ENCODE data around the gene ABCD3. TPM values are rescaled to one million over a fixed set of nuclear protein-coding genes. Genes with fewer than 3 reads are reported as not detected.

The ABCD3 gene
- total and polyA plus RNA-seq, 11 donors: 16.2 to 94.2 (median 62.1) TPM

DNA sequence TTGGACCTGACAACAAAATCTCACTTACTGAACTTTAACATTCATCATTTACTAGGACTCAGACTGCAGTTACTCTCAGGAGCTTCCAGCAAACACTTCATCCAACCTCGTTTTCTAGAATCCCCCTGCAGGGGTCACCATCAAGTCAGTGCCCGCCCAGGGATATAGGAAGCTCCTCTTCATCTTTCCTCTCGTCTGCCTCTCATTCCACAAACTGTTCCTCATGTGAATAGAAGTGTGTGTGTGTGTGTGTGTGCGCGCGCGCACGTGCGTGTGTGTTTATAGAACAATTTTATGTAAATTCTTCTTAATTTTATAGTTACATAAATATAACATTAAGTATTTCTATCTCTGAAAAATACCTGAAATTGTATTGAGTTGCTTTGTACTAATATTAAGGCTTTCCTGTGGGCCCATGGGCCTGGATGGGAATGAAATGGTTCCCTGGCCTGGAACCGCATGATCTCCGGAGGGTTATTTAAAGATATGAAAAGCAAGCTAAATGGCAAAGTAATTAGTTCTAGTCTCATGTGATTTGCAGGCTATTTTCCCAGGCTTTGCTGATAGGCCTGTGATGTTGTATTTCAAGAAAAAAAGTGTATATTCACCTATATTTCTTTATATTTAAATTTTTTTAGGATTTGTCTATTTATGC lies 21.7 kb upstream of the ABCD3 start:
- Histone ChIP-seq H3K9me3 (no peaks in the 10 kb centered on the region), H3K36me3 (no peaks in the 10 kb centered on the region), H3K4me1 (peaks cover 0 to 3% (median 0%) of the 10 kb centered on the region in 12 donors), H3K27me3 (no peaks in the 10 kb centered on the region), H3K27ac (no peak overlapping the region), H3K4me3 (no peak overlapping the region)
- no peak for ATAC-seq
- intact Hi-C loops (cut with DNase I): loop anchor here in 1 of 10 donors (2.0 kb wide), 1 partner anchor 66 kb away; no protein-coding TSS in a partner anchor
- 73 to 80% (median 78%) methylated on average over 11 of the region's 11 CpGs for WGBS, 4 donors
- TF ChIP-seq POLR2A (IDR thresholded peaks at IDR 0.05): no peak
- TF ChIP-seq, protein P1, sequence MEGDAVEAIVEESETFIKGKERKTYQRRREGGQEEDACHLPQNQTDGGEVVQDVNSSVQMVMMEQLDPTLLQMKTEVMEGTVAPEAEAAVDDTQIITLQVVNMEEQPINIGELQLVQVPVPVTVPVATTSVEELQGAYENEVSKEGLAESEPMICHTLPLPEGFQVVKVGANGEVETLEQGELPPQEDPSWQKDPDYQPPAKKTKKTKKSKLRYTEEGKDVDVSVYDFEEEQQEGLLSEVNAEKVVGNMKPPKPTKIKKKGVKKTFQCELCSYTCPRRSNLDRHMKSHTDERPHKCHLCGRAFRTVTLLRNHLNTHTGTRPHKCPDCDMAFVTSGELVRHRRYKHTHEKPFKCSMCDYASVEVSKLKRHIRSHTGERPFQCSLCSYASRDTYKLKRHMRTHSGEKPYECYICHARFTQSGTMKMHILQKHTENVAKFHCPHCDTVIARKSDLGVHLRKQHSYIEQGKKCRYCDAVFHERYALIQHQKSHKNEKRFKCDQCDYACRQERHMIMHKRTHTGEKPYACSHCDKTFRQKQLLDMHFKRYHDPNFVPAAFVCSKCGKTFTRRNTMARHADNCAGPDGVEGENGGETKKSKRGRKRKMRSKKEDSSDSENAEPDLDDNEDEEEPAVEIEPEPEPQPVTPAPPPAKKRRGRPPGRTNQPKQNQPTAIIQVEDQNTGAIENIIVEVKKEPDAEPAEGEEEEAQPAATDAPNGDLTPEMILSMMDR (IDR thresholded peaks at IDR 0.05): peak in 6 of 12 donors; percentile 6 to 27 (median 11)
- no peak for DNase-seq

DNA sequence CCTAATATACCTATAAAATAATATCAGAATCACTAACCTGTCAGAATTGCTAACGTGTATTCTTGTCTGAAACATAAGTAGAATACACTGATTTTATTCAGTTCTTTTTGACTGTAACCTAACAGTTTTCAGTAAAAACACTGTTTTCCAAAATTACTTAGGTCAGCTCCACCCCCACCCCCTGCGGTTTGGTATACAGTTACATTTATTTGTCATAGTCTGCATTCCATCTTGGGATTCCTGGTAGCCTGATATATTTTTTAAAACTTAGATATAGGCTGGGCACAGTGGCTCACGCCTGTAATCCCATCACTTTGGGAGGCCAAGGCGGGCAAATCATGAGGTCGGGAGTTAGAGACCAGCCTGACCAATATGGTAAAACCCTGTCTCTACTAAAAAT lies 19.8 kb upstream of the ABCD3 start:
- DNase-seq (no peak), ATAC-seq (no peak)
- H3K27ac ChIP-seq: no peak overlapping the region
- TF ChIP-seq, protein P1 (IDR thresholded peaks at IDR 0.05): no peak
- TF ChIP-seq POLR2A (IDR thresholded peaks at IDR 0.05): no peak
- intact Hi-C loops (cut with DNase I): no loop called here
- no peaks in the 10 kb centered on the region for H3K27me3 ChIP-seq
- no peaks in the 10 kb centered on the region for H3K9me3 ChIP-seq
- H3K4me3 ChIP-seq: no peak overlapping the region
- WGBS, 4 donors: 93 to 95% (median 94%) methylated on average over 5 of the region's 5 CpGs
- H3K4me1 ChIP-seq: peaks cover 0 to 3% (median 0%) of the 10 kb centered on the region in 12 donors
- H3K36me3 ChIP-seq: no peaks in the 10 kb centered on the region

DNA sequence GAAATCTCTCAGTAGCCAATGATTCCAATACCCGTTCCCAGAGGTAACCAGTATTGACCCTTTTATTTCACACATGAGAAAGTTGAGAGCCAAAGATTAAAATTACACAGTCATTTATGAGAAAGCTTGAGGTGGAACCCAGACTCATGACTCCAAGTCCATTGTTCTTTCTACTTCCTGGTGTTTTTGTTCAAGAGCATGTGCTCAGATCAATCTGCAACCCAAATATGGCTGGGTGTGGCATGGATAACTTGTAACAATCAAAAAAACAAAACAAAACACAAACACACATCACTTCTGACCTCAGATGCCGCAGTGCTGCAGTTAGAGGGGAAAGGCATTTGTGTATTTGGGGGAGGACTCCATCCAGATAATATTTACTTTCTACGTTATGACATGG lies 18.7 kb upstream of the ABCD3 start:
- TF ChIP-seq, protein P1 (IDR thresholded peaks at IDR 0.05): no peak
- no peak for TF ChIP-seq POLR2A (IDR thresholded peaks at IDR 0.05)
- H3K27ac ChIP-seq: no peak overlapping the region
- ATAC-seq (no peak), DNase-seq (no peak)
- H3K27me3 ChIP-seq: no peaks in the 10 kb centered on the region
- H3K9me3 ChIP-seq: no peaks in the 10 kb centered on the region
- H3K4me3 ChIP-seq: no peak overlapping the region
- H3K36me3 ChIP-seq: no peaks in the 10 kb centered on the region
- H3K4me1 ChIP-seq: peaks cover 0 to 3% (median 0%) of the 10 kb centered on the region in 12 donors
- WGBS, 4 donors: 84 to 91% (median 88%) methylated on average over 3 of the region's 3 CpGs
- intact Hi-C loops (cut with DNase I): no loop called here

DNA sequence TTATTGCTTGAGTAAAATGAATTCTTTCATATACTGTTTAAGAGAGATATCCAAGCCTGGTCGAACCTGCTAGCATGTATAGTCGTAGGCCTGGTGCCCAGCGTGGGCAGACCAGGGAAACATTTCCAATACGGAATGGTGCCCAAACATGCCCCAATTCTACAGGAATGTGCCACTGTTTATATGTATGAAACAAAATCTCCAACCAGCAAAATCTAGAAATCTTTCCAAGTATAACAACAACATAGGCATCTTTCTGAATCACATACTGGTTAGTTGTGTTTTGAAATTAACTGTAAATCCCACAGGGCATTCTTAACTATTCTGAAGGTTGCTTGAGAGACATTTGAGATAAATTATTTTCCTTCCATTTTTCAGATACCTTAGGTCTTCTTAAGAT lies 17.0 kb upstream of the ABCD3 start:
- 93 to 97% (median 96%) methylated on average over 4 of the region's 4 CpGs for WGBS, 4 donors
- TF ChIP-seq POLR2A (IDR thresholded peaks at IDR 0.05): no peak
- Histone ChIP-seq H3K4me3 (no peak overlapping the region), H3K27me3 (no peaks in the 10 kb centered on the region), H3K4me1 (peaks cover 0 to 2% (median 0%) of the 10 kb centered on the region in 12 donors), H3K9me3 (no peaks in the 10 kb centered on the region), H3K27ac (no peak overlapping the region), H3K36me3 (no peaks in the 10 kb centered on the region)
- intact Hi-C loops (cut with DNase I): no loop called here
- ATAC-seq: no peak
- DNase-seq: no peak

DNA sequence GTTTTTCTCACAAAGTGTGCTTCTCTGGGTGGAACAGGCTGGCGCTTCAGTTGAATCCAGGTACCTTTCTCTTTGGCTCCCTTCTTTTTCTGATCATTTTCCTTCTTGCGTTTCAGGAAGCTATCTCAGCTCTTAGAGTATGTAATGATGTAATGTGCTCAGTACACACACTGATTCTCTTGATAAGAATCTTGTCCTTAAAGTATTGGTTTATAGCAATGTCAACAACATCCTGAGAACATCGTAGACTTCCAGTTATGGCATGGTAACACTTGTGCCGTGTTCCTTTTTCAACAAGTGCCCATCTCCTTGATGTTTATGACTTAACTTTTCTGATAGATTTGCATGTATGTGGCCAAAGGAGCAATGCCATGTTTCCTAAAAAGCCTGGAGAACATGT lies 11.7 kb upstream of the ABCD3 start:
- Histone ChIP-seq H3K27ac (no peak overlapping the region), H3K9me3 (no peaks in the 10 kb centered on the region), H3K36me3 (no peaks in the 10 kb centered on the region), H3K4me1 (no peaks in the 10 kb centered on the region), H3K27me3 (no peaks in the 10 kb centered on the region), H3K4me3 (no peak overlapping the region)
- 85 to 89% (median 86%) methylated on average over 4 of the region's 4 CpGs for WGBS, 4 donors
- no peak for ATAC-seq
- TF ChIP-seq, protein P1 (IDR thresholded peaks at IDR 0.05): no peak
- TF ChIP-seq POLR2A (IDR thresholded peaks at IDR 0.05): no peak
- no peak for DNase-seq
- intact Hi-C loops (cut with DNase I): no loop called here

Data from heart left ventricle (tissue), 16 donors.